Astrocyte (in vitro differentiated cells and primary cell): ENCODE measurements around the gene CHURC1.

Experiments
- CTCF ChIP-seq: IDR thresholded peaks from 2 replicates; pipeline ENCODE4 v1.5.1; 2011; ENCODE audit warnings: low read depth, mild to moderate bottlenecking, inconsistent platforms, low read length, moderate library complexity; ENCODE audit not compliant: insufficient read depth
- EZH2 ChIP-seq: IDR thresholded peaks from 2 replicates; pipeline ENCODE4 v1.6.1; 2012; ENCODE audit warnings: mild to moderate bottlenecking, low read length, inconsistent platforms; ENCODE audit not compliant: insufficient read depth

GRCh38 chr14:64914237-64915028 lies at the start of gene CHURC1:
- TF ChIP-seq CTCF (no peak), EZH2 (no peak)
